HepG2 (cell line): ENCODE results near the gene IL1RAPL1. TPM values are rescaled to one million over a fixed set of nuclear protein-coding genes. Genes with fewer than 3 reads are reported as not detected.

Experiments
- ATAC-seq: fragments of 200-7000 bp; cut with Tn5 transposase; 3 replicates; pipeline ENCODE4 v1.9.1; 2020; ENCODE audit warnings: mild to moderate bottlenecking, moderate library complexity
- BruUV-seq: library from RNA; stranded (reverse); fragments of 400-500 nt; replicated peaks from 2 replicates; lab custom pipeline; 2021; lab: Mats Ljungman, UMichigan
- CTCF ChIA-PET: fragments of 300-600 bp; formaldehyde crosslinking; extraction: SDS; loops from one replicate; lab custom pipeline; 2021; ENCODE audit warnings: low total read pairs, inconsistent platforms, low intra/inter-chr PET ratio; lab: Yijun Ruan, JAX
- POLR2A ChIA-PET: fragments of 350-600 bp; sonication (Branson Sonifier 250); formaldehyde crosslinking; loops from one replicate; lab custom pipeline; 2020; ENCODE audit warnings: antibody characterized with exemption, inconsistent platforms; lab: Yijun Ruan, JAX
- DNase-seq: peaks from one replicate; pipeline ENCODE4 v3.0.0-alpha.2; 2015; ENCODE audit warnings: low spot score
- FAIRE-seq: peaks from 3 replicates; lab custom pipeline; 2011; peaks lifted over from hg19 to GRCh38; lab: Jason Lieb, UNC
- H2AFZ ChIP-seq: one replicate; pipeline ENCODE4 v1.6.1; 2011; ENCODE audit warnings: low read length, inconsistent platforms
- H3K27ac ChIP-seq: fragments of 300-600 bp; 3 replicates; pipeline ENCODE4 v1.8.0; 2011; ENCODE audit warnings: mixed run types, mild to moderate bottlenecking, mixed read lengths, low read length, inconsistent platforms; ENCODE audit not compliant: insufficient read depth; ENCODE audit errors: extremely low read length
- H3K27me3 ChIP-seq, 2 experiments: fragments of 200-600 bp in 1 of 2; 2 replicates in 1 of 2; 3 replicates in 1 of 2; pipeline versions ENCODE4 v1.6.0 to v1.8.0; 2011; ENCODE audit warnings: low read length in 2 of 2, mild to moderate bottlenecking in 2 of 2, moderate library complexity in 2 of 2, inconsistent platforms in 1 of 2; ENCODE audit not compliant: insufficient read depth in 2 of 2, control insufficient read depth in 1 of 2
- H3K36me3 ChIP-seq, 2 experiments: fragments of 200-600 bp in 1 of 2; replicated peaks in 1 of 2; 2 replicates in 1 of 2; 3 replicates in 1 of 2; pipeline versions ENCODE4 v1.5.1 to v1.8.0; 2011; ENCODE audit warnings: low read length in 2 of 2, inconsistent platforms in 1 of 2; ENCODE audit not compliant: insufficient read depth in 2 of 2, control insufficient read depth in 1 of 2
- H3K4me1 ChIP-seq: 2 replicates; pipeline ENCODE4 v1.5.1; 2012; ENCODE audit warnings: low read length, inconsistent platforms; ENCODE audit not compliant: insufficient read depth
- H3K4me2 ChIP-seq: 2 replicates; pipeline ENCODE4 v1.6.0; 2011; ENCODE audit warnings: low read depth, low read length, inconsistent platforms
- H3K4me3 ChIP-seq, 3 experiments: fragments of 200-600 bp in 1 of 3; sonication (generic), shearing (Covaris generic) in 1 of 3; replicated peaks in 1 of 3; 2 replicates each; pipeline ENCODE4 v1.5.1; 2011 to 2016; ENCODE audit warnings: low read length in 3 of 3, inconsistent platforms in 2 of 3, low read depth in 2 of 3, mild to moderate bottlenecking in 2 of 3, control low read depth in 1 of 3, mixed read lengths in 1 of 3; ENCODE audit not compliant: insufficient read depth in 1 of 3
- H3K79me2 ChIP-seq: one replicate; pipeline ENCODE4 v1.6.1; 2011; ENCODE audit warnings: low read length, inconsistent platforms; ENCODE audit not compliant: insufficient read depth
- H3K9ac ChIP-seq: 2 replicates; pipeline ENCODE4 v1.6.0; 2011; ENCODE audit warnings: mild to moderate bottlenecking, low read depth, low read length, inconsistent platforms; ENCODE audit not compliant: insufficient read depth
- H3K9me3 ChIP-seq: 2 replicates; pipeline ENCODE4 v1.5.1; 2012; ENCODE audit warnings: mild to moderate bottlenecking, low read length
- H4K20me1 ChIP-seq: 2 replicates; pipeline ENCODE4 v1.6.0; 2011; ENCODE audit warnings: inconsistent platforms, mild to moderate bottlenecking, low read length, moderate library complexity; ENCODE audit not compliant: insufficient read depth
- ATF7 ChIP-seq, 2 experiments: fragments of 450-650 bp in 1 of 2; sonication (generic) in 1 of 2; formaldehyde crosslinking in 1 of 2; IDR thresholded peaks; 2 replicates each; pipeline versions ENCODE4 v1.4.0 to v1.6.1; 2016 to 2020; ENCODE audit warnings: antibody characterized with exemption in 1 of 2, mild to moderate bottlenecking in 1 of 2, missing genetic modification reagents in 1 of 2
- BORCS8-MEF2B ChIP-seq: sonication (generic); formaldehyde crosslinking; IDR thresholded peaks from 2 replicates; pipeline ENCODE4 v1.8.0; 2022; ENCODE audit warnings: mild to moderate bottlenecking, missing genetic modification reagents
- CREB1 ChIP-seq, 2 experiments: fragments of 450-650 bp in 1 of 2; IDR thresholded peaks; 2 replicates each; pipeline ENCODE4 v1.6.1; 2016 to 2017; ENCODE audit warnings: control low read depth in 1 of 2, mild to moderate bottlenecking in 1 of 2, missing compliant biosample characterization in 1 of 2, missing genetic modification characterization in 1 of 2
- ETV6 ChIP-seq: sonication (generic); formaldehyde crosslinking; conservative IDR thresholded peaks from 2 replicates; pipeline ENCODE4 v1.4.0; 2020; ENCODE audit warnings: missing genetic modification reagents
- NR2C2 ChIP-seq: sonication (generic); formaldehyde crosslinking; IDR thresholded peaks from 2 replicates; pipeline ENCODE4 v1.4.0; 2020; ENCODE audit warnings: missing genetic modification reagents, mild to moderate bottlenecking, moderate library complexity, borderline replicate concordance
- PHF8 ChIP-seq: sonication (generic); formaldehyde crosslinking; IDR thresholded peaks from 2 replicates; pipeline ENCODE4 v1.5.0; 2020; ENCODE audit warnings: missing genetic modification reagents
- STAG1 ChIP-seq: sonication (generic); formaldehyde crosslinking; IDR thresholded peaks from 2 replicates; pipeline ENCODE4 v1.4.0; 2020; ENCODE audit warnings: missing genetic modification reagents
- ZFP36 ChIP-seq: fragments of 150-350 bp; IDR thresholded peaks from 2 replicates; pipeline ENCODE4 v1.6.1; 2018; ENCODE audit warnings: borderline replicate concordance, low read length, low read depth; ENCODE audit not compliant: partially characterized antibody
- ZNF160 ChIP-seq: sonication (generic); formaldehyde crosslinking; IDR thresholded peaks from 2 replicates; pipeline ENCODE4 v1.8.0; 2022; ENCODE audit warnings: mild to moderate bottlenecking, inconsistent platforms, missing genetic modification reagents
- ZNF598 ChIP-seq: sonication (generic); formaldehyde crosslinking; IDR thresholded peaks from 2 replicates; pipeline ENCODE4 v1.5.1; 2020; ENCODE audit warnings: mild to moderate bottlenecking, missing genetic modification reagents, borderline replicate concordance
- ZSCAN29 ChIP-seq: sonication (generic); formaldehyde crosslinking; conservative IDR thresholded peaks from 2 replicates; pipeline ENCODE4 v1.4.0; 2020; ENCODE audit warnings: mild to moderate bottlenecking, missing genetic modification reagents
- WGBS: methylation state at CpG from one replicate; pipeline ENCODE4 v1.1.6; 2017; ENCODE audit warnings: low lambda C conversion rate; 5-methylcytosine and 5-hydroxymethylcytosine counted together
- in situ Hi-C: cut with HindIII; loops from 2 replicates; pipeline ENCODE4 v1.10.0; 2017; ENCODE audit warnings: low pct_unique_long_range_greater_than_20kb; ENCODE audit not compliant: extremely low pct_ligation_motif_present
- intact Hi-C: fragments of 100-400 bp; cut with micrococcal nuclease; formaldehyde crosslinking; loops from one replicate; pipeline ENCODE4 v1.10.0; 2022; ENCODE audit not compliant: unreplicated experiment
- polyA plus RNA-seq, 8 experiments: library from polyadenylated mRNA; depleted of rRNA in 3 of 8; stranded (reverse) in 7 of 8; unstranded in 1 of 8; fragments of >200 nt; fragmentation: Illumina TruSeq in 4 of 8; extraction: Trizol in 4 of 8; gene quantifications; 2 replicates each; pipeline versions ENCODE4 v1.2.1 to v1.2.3, GENCODE V29; 2011 to 2016; ENCODE audit warnings: low read depth in 4 of 8, missing spikeins in 1 of 8, mixed read lengths in 1 of 8; ENCODE audit not compliant: insufficient read depth in 1 of 8
- total RNA-seq, 5 experiments: library from RNA; depleted of rRNA; stranded (reverse); fragments of >200 nt; fragmentation: Illumina TruSeq; extraction: Trizol; gene quantifications; 2 replicates each; pipeline ENCODE4 v1.2.3, GENCODE V29; 2016; ENCODE audit warnings: low read depth in 1 of 5
- TF ChIP-seq, protein P1 (sequence below): sonication (generic); formaldehyde crosslinking; IDR thresholded peaks from 2 replicates; pipeline ENCODE4 v1.4.0; 2020; ENCODE audit warnings: missing genetic modification reagents, mild to moderate bottlenecking, borderline replicate concordance
- TF ChIP-seq, protein P2 (sequence below): sonication (generic); formaldehyde crosslinking; IDR thresholded peaks from 2 replicates; pipeline ENCODE4 v1.5.1; 2020; ENCODE audit warnings: mild to moderate bottlenecking, missing genetic modification reagents, borderline replicate concordance
- TF ChIP-seq, protein P3 (sequence below): sonication (generic); formaldehyde crosslinking; IDR thresholded peaks from 2 replicates; pipeline ENCODE4 v1.4.0; 2020; ENCODE audit warnings: missing genetic modification reagents

The IL1RAPL1 gene
- total and polyA plus RNA-seq, 2 of the 13 experiments (the other 11 are each of a cell fraction or from before 2014, with no cell fraction given), result 0.04 TPM; not detected in 1

DNA sequence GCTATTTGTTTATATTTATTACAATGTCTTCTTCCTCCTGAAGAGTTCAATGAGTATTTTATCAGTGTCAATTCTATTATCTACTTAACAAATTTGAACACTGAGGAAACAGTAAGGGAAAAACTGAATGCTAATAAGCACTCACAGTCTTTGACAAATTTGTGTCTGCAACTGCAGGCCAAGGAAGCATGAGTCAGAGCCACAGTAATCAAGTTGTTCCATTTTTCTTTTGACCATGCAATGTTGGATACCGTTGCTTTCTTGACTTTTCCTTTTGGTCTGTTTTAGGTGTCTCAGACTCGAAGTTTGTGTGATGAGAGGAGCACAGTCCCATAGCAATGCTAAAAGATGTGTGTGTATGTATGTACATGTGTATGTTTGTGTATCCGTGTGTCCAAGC, 359.6 kb downstream of the IL1RAPL1 start:
- Histone ChIP-seq H3K4me3 (no peak overlapping the region), H4K20me1 (no peaks in the 10 kb centered on the region), H3K36me3 (no peaks in the 10 kb centered on the region), H3K4me1 (no peaks in the 10 kb centered on the region), H2AFZ (no peak overlapping the region), H3K27ac (no peak overlapping the region), H3K4me2 (no peak overlapping the region), H3K9me3 (no peaks in the 10 kb centered on the region), H3K27me3 (no peaks in the 10 kb centered on the region), H3K9ac (no peak overlapping the region), H3K79me2 (no peaks in the 10 kb centered on the region)
- in situ Hi-C loops, result no loop called here
- no peak for TF ChIP-seq ZNF598 (CRISPR knock-in tag)
- TF ChIP-seq, protein P1, sequence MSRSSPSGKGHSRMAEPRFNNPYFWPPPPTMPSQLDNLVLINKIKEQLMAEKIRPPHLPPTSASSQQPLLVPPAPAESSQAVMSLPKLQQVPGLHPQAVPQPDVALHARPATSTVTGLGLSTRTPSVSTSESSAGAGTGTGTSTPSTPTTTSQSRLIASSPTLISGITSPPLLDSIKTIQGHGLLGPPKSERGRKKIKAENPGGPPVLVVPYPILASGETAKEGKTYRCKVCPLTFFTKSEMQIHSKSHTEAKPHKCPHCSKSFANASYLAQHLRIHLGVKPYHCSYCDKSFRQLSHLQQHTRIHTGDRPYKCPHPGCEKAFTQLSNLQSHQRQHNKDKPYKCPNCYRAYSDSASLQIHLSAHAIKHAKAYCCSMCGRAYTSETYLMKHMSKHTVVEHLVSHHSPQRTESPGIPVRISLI (CRISPR knock-in tag), result no peak
- TF ChIP-seq STAG1 (CRISPR knock-in tag), result no peak
- TF ChIP-seq PHF8 (CRISPR knock-in tag), result no peak
- TF ChIP-seq ZSCAN29, result no peak
- TF ChIP-seq ZFP36, result no peak
- POLR2A ChIA-PET, result no interaction called here
- intact Hi-C loops, result no loop called here
- no TSS peak for BruUV-seq
- no peak for DNase-seq
- CTCF ChIA-PET, result no interaction called here
- no peak for FAIRE-seq
- WGBS, result 0% methylated on average over 3 of the region's 3 CpGs
- no peak for ATAC-seq

DNA sequence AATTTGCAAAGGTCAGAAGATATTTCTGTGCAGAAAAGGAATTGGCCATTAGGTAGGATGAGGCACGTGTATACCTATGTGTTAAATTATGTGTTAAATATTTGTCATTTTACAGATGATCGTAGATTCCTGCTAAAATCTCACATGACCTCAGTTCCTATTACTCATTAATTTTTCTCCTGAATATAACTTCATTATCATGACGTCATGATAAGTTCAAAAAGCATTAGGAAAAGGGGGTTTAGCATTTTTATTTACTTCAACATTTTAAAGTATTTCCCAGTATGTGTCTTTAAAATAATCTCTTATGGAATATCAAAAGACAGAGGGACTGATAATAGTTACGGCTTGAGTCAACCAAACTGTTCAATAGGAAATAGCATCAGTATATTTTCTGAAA, 372.8 kb downstream of the IL1RAPL1 start:
- Histone ChIP-seq H3K4me1 (no peaks in the 10 kb centered on the region), H3K9ac (no peak overlapping the region), H4K20me1 (no peaks in the 10 kb centered on the region), H3K4me2 (no peak overlapping the region), H3K9me3 (no peaks in the 10 kb centered on the region), H3K79me2 (no peaks in the 10 kb centered on the region), H3K36me3 (no peaks in the 10 kb centered on the region), H3K4me3 (no peak overlapping the region), H3K27ac (no peak overlapping the region), H3K27me3 (no peaks in the 10 kb centered on the region), H2AFZ (no peak overlapping the region)
- ChIA-PET CTCF (no interaction called here), POLR2A (no interaction called here)
- no peak for FAIRE-seq
- ATAC-seq, result no peak
- DNase-seq, result no peak
- intact Hi-C loops, result no loop called here
- 13% methylated on average over 4 of the region's 4 CpGs for WGBS
- no TSS peak for BruUV-seq
- in situ Hi-C loops, result no loop called here
- TF ChIP-seq, protein P2, sequence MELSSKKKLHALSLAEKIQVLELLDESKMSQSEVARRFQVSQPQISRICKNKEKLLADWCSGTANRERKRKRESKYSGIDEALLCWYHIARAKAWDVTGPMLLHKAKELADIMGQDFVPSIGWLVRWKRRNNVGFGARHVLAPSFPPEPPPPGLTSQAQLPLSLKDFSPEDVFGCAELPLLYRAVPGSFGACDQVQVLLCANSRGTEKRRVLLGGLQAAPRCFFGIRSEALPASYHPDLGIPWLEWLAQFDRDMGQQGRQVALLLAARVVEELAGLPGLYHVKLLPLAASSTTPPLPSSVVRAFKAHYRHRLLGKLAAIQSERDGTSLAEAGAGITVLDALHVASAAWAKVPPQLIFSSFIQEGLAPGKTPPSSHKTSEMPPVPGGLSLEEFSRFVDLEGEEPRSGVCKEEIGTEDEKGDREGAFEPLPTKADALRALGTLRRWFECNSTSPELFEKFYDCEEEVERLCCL (CRISPR knock-in tag), result no peak
- TF ChIP-seq ETV6 (CRISPR knock-in tag) (no peak), NR2C2 (CRISPR knock-in tag) (no peak), BORCS8-MEF2B (no peak), CREB1 (IDR thresholded peaks at IDR 0.05) (peak; percentile 89), CREB1 (CRISPR knock-in tag; IDR thresholded peaks at IDR 0.05) (no peak), ZNF160 (CRISPR knock-in tag) (no peak), ATF7 (IDR thresholded peaks at IDR 0.05) (peak; percentile 94), ATF7 (CRISPR knock-in tag; IDR thresholded peaks at IDR 0.05) (no peak)
- TF ChIP-seq, protein P3, sequence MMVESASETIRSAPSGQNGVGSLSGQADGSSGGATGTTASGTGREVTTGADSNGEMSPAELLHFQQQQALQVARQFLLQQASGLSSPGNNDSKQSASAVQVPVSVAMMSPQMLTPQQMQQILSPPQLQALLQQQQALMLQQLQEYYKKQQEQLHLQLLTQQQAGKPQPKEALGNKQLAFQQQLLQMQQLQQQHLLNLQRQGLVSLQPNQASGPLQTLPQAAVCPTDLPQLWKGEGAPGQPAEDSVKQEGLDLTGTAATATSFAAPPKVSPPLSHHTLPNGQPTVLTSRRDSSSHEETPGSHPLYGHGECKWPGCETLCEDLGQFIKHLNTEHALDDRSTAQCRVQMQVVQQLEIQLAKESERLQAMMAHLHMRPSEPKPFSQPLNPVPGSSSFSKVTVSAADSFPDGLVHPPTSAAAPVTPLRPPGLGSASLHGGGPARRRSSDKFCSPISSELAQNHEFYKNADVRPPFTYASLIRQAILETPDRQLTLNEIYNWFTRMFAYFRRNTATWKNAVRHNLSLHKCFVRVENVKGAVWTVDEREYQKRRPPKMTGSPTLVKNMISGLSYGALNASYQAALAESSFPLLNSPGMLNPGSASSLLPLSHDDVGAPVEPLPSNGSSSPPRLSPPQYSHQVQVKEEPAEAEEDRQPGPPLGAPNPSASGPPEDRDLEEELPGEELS (CRISPR knock-in tag), result no peak
